Measurements from ENCODE around the gene SRGAP1. TPM values are rescaled to one million over a fixed set of nuclear protein-coding genes. Genes with fewer than 3 reads are reported as not detected.

The SRGAP1 gene
- total RNA-seq, 3 donors from 2014 or later (not counting 1 experiment from before 2014, with no cell fraction given): 0.10 to 0.49 (median 0.16) TPM

DNA sequence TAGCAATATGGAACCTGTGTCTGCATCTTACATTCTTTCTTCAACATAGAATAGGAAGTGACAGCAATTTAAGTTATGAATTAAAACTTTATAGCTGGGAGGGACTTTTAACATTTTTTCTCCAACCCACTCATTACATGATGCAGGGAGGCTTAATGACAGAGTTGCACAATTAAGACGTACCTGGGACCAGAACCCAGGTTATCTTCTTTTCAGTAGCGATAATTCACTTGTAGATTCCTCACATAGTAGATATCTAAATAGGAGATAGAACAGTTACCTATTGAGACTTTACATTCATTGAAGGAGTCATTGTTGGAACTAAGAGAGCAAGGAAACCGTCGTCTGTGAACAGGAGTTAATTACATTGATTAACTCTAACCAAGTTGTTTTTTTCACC lies 5.1 kb downstream of the SRGAP1 start:
- Mint-ChIP-seq H3K36me3 (no peaks in the 10 kb centered on the region), H3K4me1 (peaks cover 3 to 4% of the 10 kb centered on the region in 2 donors), H3K9me3 (no peaks in the 10 kb centered on the region), H3K27ac (no peak overlapping the region), H3K27me3 (ENCODE audit: low read depth in 2 of 2) (peaks cover 5 to 24% of the 10 kb centered on the region in 2 donors), H3K4me3 (no peak overlapping the region)
- H3K9me3 ChIP-seq (ENCODE audit: control insufficient read depth, insufficient read depth, low read length): no peaks in the 10 kb centered on the region
- 96% methylated on average over 4 of the region's 4 CpGs for WGBS (ENCODE audit: insufficient coverage)
- no peaks in the 10 kb centered on the region for H3K36me3 ChIP-seq (ENCODE audit: control insufficient read depth, insufficient read depth, low read length)
- DNase-seq: no peak
- H3K27ac ChIP-seq (ENCODE audit: low read length): no peak overlapping the region
- H3K27me3 ChIP-seq (ENCODE audit: control insufficient read depth, insufficient read depth, low read length): no peaks in the 10 kb centered on the region
- TF ChIP-seq, protein P1, sequence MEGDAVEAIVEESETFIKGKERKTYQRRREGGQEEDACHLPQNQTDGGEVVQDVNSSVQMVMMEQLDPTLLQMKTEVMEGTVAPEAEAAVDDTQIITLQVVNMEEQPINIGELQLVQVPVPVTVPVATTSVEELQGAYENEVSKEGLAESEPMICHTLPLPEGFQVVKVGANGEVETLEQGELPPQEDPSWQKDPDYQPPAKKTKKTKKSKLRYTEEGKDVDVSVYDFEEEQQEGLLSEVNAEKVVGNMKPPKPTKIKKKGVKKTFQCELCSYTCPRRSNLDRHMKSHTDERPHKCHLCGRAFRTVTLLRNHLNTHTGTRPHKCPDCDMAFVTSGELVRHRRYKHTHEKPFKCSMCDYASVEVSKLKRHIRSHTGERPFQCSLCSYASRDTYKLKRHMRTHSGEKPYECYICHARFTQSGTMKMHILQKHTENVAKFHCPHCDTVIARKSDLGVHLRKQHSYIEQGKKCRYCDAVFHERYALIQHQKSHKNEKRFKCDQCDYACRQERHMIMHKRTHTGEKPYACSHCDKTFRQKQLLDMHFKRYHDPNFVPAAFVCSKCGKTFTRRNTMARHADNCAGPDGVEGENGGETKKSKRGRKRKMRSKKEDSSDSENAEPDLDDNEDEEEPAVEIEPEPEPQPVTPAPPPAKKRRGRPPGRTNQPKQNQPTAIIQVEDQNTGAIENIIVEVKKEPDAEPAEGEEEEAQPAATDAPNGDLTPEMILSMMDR (IDR thresholded peaks at IDR 0.05): no peak
- intact Hi-C loops (cut with micrococcal nuclease): no loop called here
- peaks cover 3% of the 10 kb centered on the region for H3K4me1 ChIP-seq (ENCODE audit: control insufficient read depth, insufficient read depth, low read length)
- H3K4me3 ChIP-seq (ENCODE audit: low read length): no peak overlapping the region
- ATAC-seq: no peak

DNA sequence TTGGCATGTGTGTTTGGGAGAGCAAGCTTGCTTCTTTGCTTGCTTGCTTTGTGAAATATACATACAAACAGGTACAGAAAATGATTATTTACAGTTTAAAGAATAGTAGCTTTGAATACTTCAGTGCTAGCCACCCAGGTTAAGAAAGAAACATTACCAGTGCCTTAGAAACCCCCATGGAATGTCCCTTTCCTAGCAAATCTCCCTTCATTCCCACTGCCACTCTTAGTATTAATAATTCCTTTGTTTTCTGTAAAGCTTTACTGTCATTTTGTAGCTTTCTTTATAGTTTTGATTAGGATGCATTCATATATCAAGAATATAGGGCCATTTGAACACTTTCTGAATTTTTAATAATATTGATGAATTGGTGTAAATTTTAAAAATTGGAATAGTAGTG lies 9.5 kb downstream of the SRGAP1 start:
- Mint-ChIP-seq H3K27ac (no peak overlapping the region), H3K4me3 (no peak overlapping the region), H3K27me3 (ENCODE audit: low read depth in 2 of 2) (peaks cover 3 to 8% of the 10 kb centered on the region in 2 donors), H3K4me1 (no peaks in the 10 kb centered on the region), H3K36me3 (no peaks in the 10 kb centered on the region), H3K9me3 (no peaks in the 10 kb centered on the region)
- ATAC-seq (no peak), DNase-seq (no peak)
- no peaks in the 10 kb centered on the region for H3K9me3 ChIP-seq (ENCODE audit: control insufficient read depth, insufficient read depth, low read length)
- TF ChIP-seq, protein P1 (IDR thresholded peaks at IDR 0.05): no peak
- H3K27me3 ChIP-seq (ENCODE audit: control insufficient read depth, insufficient read depth, low read length): no peaks in the 10 kb centered on the region
- H3K36me3 ChIP-seq (ENCODE audit: control insufficient read depth, insufficient read depth, low read length): no peaks in the 10 kb centered on the region
- intact Hi-C loops (cut with micrococcal nuclease): no loop called here
- no peak overlapping the region for H3K4me3 ChIP-seq (ENCODE audit: low read length)
- no peak overlapping the region for H3K27ac ChIP-seq (ENCODE audit: low read length)
- no peaks in the 10 kb centered on the region for H3K4me1 ChIP-seq (ENCODE audit: control insufficient read depth, insufficient read depth, low read length)

DNA sequence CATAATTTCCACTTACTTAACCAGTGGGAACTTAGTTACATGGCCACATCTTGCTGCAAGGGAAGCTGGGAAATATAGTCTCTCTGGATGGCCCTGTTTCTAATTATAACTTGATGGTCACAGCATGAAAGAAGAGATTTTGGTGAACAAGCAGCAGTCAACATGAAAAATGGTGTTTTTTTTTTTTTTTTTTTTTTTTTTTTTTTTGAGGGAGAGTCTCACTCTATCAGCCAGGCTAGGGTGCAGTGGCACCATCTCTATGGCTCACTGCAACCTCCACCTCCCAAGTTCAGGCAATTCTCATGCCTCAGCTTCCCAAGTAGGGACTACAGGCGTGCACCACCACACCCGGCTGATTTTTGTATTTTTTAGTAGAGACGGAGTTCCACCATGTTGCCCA lies 10.8 kb downstream of the SRGAP1 start:
- H3K4me3 Mint-ChIP-seq: no peak overlapping the region
- no peak overlapping the region for H3K27ac ChIP-seq (ENCODE audit: low read length)
- ATAC-seq: no peak
- no peaks in the 10 kb centered on the region for H3K4me1 ChIP-seq (ENCODE audit: control insufficient read depth, insufficient read depth, low read length)
- H3K27me3 Mint-ChIP-seq (ENCODE audit: low read depth in 2 of 2): peaks cover 3 to 8% of the 10 kb centered on the region in 2 donors
- TF ChIP-seq, protein P1 (IDR thresholded peaks at IDR 0.05): no peak
- H3K27me3 ChIP-seq (ENCODE audit: control insufficient read depth, insufficient read depth, low read length): no peaks in the 10 kb centered on the region
- WGBS (ENCODE audit: insufficient coverage): 92% methylated on average over 3 of the region's 3 CpGs
- no peak overlapping the region for H3K27ac Mint-ChIP-seq
- DNase-seq: no peak
- H3K36me3 Mint-ChIP-seq: no peaks in the 10 kb centered on the region
- H3K9me3 ChIP-seq (ENCODE audit: control insufficient read depth, insufficient read depth, low read length): no peaks in the 10 kb centered on the region
- no peaks in the 10 kb centered on the region for H3K36me3 ChIP-seq (ENCODE audit: control insufficient read depth, insufficient read depth, low read length)
- H3K9me3 Mint-ChIP-seq: no peaks in the 10 kb centered on the region
- no peak overlapping the region for H3K4me3 ChIP-seq (ENCODE audit: low read length)
- intact Hi-C loops (cut with micrococcal nuclease): no loop called here
- H3K4me1 Mint-ChIP-seq: no peaks in the 10 kb centered on the region

All from natural killer cell (primary cell).